ENCODE results near the gene TXNRD2. TPM values are rescaled to one million over a fixed set of nuclear protein-coding genes. Genes with fewer than 3 reads are reported as not detected.

Gene TXNRD2
- total and polyA plus RNA-seq, 2 experiments from 2014 or later, result 11.2 to 12.4 TPM

DNA sequence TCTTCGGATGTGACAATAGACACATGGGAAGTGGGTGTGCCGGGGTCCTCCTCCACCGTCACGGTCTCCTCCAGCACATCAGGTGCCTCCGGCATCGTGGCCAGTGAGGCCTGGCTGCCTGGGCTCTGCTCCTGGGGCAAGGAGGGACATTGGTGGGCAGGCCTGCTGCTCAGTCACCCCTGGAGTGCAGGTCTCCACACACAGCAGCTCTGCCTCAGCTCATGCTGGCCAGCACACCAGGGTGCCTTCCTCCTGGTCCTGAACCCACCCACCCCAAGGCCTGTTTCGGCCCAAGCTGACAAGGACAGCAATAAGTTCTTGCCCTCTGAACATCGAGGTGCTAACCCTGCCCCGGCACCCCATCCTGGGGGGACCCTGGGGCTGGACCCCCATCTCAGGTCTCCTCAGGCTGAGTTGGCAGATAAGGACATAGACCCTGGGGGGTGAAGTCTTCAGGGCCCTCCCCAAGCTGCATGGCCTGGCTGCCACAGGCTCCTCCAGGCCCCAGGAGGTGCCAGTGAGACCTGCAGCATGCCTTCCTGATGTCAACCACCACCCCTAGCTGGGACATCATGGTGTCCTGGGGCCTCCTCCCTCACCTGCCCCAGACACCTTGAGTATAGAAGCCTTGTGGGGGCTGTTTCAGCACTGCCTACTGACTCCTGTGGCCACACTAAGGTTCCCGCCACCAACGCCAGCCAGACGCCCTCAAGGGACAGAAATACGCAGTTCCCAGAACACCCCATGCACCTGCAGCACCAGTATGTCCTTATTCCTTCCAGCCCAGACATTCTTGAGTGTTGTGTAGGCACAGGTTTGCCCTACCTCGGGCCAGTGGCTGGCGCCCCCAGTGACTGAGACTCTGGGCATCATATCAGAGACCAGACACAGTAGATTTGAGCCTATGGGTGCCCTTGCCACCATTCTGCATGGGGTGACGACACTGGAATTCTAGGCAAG, 40.6 kb upstream of the TXNRD2 start (continued):
- TF ChIP-seq, protein P1, sequence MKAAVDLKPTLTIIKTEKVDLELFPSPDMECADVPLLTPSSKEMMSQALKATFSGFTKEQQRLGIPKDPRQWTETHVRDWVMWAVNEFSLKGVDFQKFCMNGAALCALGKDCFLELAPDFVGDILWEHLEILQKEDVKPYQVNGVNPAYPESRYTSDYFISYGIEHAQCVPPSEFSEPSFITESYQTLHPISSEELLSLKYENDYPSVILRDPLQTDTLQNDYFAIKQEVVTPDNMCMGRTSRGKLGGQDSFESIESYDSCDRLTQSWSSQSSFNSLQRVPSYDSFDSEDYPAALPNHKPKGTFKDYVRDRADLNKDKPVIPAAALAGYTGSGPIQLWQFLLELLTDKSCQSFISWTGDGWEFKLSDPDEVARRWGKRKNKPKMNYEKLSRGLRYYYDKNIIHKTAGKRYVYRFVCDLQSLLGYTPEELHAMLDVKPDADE (IDR thresholded peaks at IDR 0.05), result no peak
- TF ChIP-seq, protein P2, sequence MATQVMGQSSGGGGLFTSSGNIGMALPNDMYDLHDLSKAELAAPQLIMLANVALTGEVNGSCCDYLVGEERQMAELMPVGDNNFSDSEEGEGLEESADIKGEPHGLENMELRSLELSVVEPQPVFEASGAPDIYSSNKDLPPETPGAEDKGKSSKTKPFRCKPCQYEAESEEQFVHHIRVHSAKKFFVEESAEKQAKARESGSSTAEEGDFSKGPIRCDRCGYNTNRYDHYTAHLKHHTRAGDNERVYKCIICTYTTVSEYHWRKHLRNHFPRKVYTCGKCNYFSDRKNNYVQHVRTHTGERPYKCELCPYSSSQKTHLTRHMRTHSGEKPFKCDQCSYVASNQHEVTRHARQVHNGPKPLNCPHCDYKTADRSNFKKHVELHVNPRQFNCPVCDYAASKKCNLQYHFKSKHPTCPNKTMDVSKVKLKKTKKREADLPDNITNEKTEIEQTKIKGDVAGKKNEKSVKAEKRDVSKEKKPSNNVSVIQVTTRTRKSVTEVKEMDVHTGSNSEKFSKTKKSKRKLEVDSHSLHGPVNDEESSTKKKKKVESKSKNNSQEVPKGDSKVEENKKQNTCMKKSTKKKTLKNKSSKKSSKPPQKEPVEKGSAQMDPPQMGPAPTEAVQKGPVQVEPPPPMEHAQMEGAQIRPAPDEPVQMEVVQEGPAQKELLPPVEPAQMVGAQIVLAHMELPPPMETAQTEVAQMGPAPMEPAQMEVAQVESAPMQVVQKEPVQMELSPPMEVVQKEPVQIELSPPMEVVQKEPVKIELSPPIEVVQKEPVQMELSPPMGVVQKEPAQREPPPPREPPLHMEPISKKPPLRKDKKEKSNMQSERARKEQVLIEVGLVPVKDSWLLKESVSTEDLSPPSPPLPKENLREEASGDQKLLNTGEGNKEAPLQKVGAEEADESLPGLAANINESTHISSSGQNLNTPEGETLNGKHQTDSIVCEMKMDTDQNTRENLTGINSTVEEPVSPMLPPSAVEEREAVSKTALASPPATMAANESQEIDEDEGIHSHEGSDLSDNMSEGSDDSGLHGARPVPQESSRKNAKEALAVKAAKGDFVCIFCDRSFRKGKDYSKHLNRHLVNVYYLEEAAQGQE (IDR thresholded peaks at IDR 0.05; ENCODE audit: unreplicated experiment), result no peak
- TF ChIP-seq CTCF (conservative IDR thresholded peaks at IDR 0.05; ENCODE audit: low read depth in 2 of 2), result no peak

DNA sequence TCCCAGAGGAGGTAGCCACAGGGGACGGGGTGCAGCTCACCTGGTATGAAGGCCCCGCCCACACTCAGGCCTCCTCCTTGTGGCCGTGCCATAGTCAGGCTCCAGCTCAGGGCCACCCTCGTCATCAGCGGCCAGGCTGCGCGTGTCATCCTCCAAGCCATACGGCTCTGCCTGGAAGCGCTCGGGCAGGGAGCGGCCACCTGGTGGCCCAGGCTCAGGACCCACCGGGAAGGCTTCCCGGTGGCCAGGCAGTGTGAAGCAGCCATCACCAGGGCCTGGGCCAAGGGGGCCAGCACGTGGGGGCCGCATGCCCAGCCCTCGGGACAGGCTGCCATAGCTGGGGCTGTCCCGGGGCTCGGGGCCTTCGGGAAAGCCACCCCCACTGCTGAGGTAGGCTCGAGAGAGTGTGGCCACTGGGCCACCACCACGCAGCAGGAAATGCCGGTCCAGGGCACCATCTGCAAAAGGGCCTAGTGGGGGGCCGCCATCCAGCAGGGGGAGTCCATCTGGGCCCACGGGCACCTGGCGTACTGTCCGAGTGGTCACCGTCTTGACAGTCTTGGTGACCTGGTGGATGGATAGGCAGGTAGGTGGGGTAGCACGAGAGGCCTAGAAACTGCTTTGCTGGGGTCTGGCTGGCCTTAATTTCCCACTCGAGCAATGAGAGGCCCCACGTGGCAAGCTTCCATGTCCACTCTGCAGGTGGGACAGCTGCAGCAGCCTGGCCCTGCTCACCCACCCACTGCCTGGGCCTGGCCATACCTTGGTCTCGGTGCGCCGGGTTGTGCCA, 39.7 kb upstream of the TXNRD2 start:
- Mint-ChIP-seq H3K36me3 (ENCODE audit: low read depth) (peaks cover 9% of the 10 kb centered on the region), H3K4me3 (no peak overlapping the region), H3K27ac (no peak overlapping the region), H3K9me3 (no peaks in the 10 kb centered on the region), H3K4me1 (peaks cover 3% of the 10 kb centered on the region), H3K27me3 (ENCODE audit: insufficient read depth, low read depth, poor library complexity) (peaks cover 3% of the 10 kb centered on the region)
- Histone ChIP-seq H3K79me2 (replicated peaks; ENCODE audit: insufficient read depth) (peaks cover 9% of the 10 kb centered on the region), H2AFZ (no peak overlapping the region), H3K4me3 (no peak overlapping the region), H3F3A (replicated peaks; ENCODE audit: low read depth) (no peaks in the 10 kb centered on the region), H3K9me2 (ENCODE audit: insufficient read depth) (no peaks in the 10 kb centered on the region), H3K27ac (ENCODE audit: low read depth) (no peak overlapping the region), H3K27me3 (ENCODE audit: insufficient read depth) (no peaks in the 10 kb centered on the region), H3K4me1 (ENCODE audit: insufficient read depth) (peaks cover 6% of the 10 kb centered on the region; the same call in 1 of the 2 replicates), H3K36me3 (ENCODE audit: insufficient read depth) (0 out of 2 replicates have a peak, but pooled peaks cover 4% of the 10 kb centered on the region), H3K4me2 (no peak overlapping the region), H4K20me1 (replicated peaks; ENCODE audit: insufficient read depth) (no peaks in the 10 kb centered on the region; the same call in 1 of the 2 replicates)
- ATAC-seq, result no peak
- no peak for DNase-seq (ENCODE audit: low spot score)
- TF ChIP-seq, protein P2 (IDR thresholded peaks at IDR 0.05; ENCODE audit: unreplicated experiment), result no peak
- TF ChIP-seq POLR2AphosphoS5 (IDR thresholded peaks at IDR 0.05; ENCODE audit: low read depth), result no peak
- TF ChIP-seq JUNB (IDR thresholded peaks at IDR 0.05; ENCODE audit: unreplicated experiment), result no peak
- TF ChIP-seq CREB1 (CRISPR knock-in tag; IDR thresholded peaks at IDR 0.05; ENCODE audit: low read depth), result no peak
